OCI-M2 (cell line): ENCODE results near the gene DMD.
"Not testable (repeated sequence)": the region's sequence is repeated elsewhere in the genome, so short reads cannot be mapped to it uniquely, and the experiment has no call there.

Source experiments
- DNase-seq: peaks from one replicate; lab custom pipeline; 2025; ENCODE audit not compliant: unreplicated experiment; lab: John Stamatoyannopoulos, UW

The DMD gene

DNA sequence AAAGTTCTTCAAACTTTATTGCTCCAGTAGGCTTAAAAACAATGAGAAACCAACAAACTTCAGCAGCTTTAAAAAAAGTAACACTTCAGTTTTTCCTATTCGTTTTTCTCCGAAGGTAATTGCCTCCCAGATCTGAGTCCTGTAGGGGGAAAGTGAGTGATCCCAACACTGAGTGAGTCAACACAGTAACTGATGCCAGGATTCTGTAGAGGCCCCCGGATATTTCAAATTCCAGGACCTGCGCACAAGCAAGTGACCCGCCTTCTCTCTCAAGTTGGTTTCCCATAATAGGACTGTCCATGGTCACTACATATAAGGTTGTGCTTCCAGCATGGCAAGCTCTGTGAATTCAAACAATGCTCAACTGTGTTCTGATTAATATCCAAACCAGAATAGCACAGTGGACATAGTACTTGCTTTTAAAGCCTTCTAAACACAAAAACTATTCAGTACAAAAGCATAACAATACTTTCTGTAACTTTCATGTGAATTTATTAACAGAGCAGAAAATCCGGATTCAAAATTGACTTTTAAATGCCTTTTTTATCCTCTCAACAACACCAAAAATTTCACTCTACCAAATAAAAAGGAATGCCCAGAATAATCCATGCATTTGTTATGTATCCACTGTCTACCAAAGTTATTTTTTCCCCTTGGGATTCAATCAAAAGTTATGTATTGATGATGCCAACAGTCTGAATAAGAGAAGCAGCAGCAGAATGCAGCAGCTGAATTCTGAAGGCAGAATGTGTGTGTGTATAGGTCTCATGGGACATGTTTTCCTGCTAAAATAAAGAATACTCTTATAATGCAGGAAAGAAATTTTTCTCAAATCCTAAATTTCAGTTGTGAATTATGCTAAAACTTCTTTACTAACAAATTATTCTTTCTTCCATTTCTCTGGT is at the start of gene DMD:
TSS of gene DMD (minus strand) at position 194 of the 905 bp plus-strand sequence. CDS start 237 bp downstream, outside the sequence.
- no peak for DNase-seq

DNA sequence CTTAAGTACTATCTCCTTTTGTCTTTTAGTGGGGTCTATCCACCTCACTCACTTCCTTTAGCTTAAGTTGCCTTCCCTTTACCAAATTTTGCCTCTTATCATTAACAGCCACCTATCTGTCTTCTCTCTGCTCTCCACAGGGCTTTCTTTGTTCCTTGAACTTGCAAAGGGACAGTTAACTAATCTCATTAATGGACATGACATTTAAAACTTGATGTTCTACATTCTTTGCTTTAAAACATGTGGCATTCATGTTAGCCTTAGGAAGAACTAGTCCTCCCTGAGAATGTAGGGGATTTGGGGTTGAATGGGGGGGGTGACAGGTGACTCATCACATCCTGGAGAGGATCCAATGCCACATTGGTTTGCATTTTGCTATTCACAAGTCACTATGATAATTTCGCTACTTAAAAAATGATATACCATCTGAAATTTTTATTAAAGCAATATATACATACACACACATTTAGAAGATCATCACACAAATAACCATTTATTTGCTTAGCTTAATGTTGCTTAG is 41.0 kb upstream of the DMD start:
- DNase-seq = no peak

DNA sequence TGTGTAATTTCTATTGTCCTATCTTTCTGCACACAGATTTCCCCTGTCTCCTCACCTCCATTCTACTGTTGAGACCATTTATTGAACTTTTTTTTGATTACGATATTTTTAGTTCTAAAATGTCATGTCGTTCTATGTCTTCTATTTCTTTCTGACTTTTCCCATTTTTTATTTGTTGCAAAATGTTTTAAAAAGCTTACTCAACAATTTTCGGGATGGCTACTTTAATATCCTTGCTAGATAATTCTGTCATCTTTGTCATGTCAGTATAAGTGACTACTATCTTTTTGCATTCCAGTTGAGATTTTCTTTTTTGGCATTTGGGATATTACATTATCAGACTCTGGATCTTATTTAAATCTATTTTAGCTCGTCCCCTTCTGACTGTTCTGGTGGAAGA is 7.5 kb upstream of the DMD start:
- DNase-seq = no peak

DNA sequence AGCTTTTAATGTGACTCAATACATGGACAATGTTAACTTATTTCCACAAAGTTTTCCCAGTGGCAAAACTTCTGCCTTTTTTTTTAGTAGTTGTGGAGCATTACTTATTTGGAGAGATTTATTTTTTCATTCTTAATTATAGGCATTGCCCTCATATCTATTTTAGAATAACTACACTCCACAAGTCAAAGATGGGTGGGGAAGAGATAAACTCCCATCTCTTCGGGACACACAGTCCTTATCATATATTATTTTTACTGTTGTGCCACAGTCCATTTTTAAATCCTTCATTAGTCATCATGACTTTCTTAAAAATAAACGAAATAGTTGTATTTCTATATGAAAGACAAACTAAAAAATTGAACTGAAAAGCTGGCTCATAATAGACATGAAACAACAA is 1.2 kb downstream of the DMD start:
- no peak for DNase-seq

DNA sequence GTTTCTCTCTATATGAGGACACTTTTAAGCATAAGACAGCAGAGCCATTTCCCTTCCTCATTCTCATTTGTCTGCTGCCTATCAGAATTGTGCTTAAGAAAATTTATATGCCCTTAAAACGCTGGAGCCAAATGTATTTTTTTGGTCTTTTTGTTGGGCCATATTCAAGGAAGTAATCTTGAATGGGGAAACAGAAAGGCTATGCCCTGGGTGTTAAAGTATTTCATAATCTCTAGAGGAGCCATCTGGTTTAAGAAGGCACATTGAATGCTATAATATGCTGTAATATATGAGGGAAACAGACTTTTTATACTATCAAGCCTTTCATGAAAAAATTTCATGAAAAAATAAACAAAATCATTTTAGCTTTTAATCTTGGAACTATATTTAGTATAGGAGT is 4.3 kb downstream of the DMD start:
- no peak for DNase-seq

DNA sequence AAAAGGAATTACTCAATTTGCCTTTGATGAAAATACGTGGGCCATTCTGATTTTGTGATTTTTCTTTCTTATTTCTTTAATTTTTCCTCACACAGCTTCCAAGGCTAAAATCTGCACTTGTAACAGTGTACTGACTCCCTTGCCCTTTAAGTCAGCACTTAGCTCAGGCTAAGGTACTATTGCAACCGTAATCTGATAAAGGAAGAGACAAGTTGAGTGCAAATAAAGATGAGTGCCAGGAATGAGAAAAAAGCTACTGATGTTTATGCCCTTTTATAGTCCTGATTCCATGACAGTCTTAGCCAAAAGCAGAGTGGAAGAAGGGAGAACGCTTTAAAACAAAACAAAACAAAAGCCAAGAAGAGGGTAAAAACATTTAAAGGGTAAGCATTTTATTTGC is 6.0 kb downstream of the DMD start:
- DNase-seq = no peak

DNA sequence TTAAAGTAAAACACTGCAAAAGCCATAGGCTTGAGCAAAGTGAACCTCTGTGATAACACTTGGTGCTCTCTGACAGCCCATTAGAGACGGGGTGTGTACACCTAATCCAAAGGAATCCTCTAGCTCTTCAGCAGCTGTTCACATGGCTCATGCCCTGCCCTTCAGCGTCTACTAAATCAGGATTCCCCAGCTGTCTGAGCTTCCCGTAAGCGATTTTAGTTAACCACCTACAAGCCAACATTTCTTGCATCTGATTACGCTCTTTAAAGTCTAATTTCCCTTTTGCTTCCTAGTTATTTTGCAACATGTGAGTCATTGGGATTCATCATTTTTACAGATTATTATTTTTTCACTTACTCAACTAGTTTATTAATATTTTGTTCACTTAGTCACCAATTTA is 6.5 kb downstream of the DMD start:
- no peak for DNase-seq

DNA sequence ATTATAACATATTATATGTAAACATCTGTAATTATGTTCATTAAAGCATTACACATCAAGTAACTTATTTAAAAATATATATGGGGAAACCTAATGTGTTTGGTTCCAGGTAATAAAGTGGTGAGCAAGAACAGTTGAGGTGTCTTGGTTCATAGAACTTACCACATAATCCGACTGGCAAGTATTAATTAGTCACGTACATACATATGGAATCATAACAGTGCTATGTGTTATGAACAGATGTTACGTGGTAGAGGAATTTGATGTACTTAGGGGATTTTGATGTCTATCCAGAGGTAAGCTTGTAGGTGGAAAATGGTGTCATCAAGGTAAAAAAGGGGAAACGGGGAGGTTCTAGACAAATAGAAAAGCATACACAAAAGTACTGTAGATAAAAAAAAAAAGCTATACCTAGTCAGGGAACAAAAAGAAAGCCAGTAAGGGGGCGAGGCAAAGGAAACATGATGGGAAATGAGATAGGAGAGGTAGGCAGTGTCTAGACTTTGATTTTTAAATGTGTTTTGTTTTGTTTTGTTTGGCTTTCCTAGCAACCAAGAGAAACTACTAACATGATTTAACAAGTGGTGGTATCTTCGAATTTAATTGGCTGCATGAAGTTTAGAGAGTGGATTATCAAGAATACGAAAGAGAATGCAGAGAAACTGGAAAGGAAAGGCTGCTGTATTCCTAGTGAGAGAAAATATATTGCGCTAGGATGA is 12.6 kb downstream of the DMD start:
- DNase-seq = no peak

DNA sequence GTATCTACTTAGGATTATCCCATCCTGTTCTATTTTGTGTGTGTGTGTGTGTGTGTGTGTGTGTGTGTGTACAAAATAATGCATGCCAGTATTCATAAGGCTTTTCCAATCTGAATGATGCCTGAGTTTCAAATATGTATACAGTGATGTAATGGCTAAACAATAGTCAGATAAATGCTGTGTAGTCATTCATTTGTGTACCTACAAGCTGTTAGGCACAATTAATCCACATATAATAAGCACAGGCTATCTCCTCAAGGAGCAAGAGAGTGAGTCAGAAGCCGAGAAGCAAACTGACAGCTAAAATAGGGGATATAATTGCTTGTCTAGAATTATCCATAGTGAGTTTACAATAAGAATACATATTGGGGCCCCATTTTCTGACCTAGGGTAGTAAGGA is 15.7 kb downstream of the DMD start:
- DNase-seq = no peak

DNA sequence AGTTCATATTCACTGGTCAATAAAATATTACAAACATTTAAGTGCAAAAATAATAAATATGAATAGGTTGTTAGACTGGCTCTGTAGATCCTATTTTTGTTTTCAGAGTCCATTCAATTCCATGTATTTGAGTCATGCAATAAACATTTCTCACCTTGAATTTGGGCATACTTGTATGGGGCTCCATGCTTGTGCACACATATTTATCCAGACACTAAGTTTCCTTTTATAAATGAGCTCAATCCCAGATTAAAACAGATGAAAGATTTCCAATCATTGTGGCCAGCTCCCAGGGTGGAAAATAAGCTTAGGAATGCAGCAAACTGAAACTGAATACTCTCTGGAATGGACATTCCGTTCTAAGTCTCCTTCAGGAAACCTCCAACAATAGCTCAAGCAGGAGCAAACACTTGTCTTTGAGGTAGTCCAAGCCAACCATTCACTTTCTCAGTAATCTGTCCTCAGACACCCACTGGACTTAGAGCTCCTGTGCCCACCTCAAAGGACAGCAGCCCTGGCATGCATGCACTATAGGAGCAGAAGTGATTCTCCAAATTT is 16.4 kb downstream of the DMD start:
- no peak for DNase-seq

DNA sequence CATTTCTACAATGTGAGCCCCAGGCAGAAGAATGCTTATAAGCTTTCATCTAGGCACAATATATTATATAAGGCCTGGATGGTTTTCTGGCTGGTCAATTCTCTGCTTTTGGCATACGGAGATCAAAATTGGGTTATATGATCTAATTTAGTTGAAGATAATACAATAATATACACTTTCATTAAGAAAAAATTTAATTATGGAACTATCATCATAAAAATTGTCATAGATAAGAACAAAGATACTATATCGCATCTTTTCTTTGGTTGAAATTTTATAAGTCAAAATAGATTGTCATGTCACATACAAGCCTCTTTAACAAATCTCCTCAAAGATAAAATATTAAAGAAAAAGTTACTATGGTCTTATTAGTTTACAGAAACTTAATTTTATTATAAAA is 17.1 kb downstream of the DMD start:
- no peak for DNase-seq

DNA sequence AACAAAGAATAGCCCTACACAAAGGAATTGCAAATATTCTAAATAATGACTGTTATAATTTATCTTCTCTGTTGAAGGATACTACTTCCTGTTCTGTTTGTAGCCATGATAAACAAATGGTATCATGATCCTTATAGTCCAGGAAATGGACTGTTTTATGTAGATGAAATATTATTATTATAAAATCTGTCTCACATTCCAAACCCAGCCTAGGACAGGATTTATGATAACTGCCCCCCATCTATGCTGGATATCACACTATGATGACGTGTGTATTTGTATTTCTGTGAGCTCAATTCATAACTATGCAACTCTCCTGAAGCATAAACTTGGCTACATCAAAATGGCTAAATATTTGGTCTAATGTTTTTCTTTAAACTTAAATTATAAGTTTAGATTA is 21.3 kb downstream of the DMD start:
- no peak for DNase-seq

DNA sequence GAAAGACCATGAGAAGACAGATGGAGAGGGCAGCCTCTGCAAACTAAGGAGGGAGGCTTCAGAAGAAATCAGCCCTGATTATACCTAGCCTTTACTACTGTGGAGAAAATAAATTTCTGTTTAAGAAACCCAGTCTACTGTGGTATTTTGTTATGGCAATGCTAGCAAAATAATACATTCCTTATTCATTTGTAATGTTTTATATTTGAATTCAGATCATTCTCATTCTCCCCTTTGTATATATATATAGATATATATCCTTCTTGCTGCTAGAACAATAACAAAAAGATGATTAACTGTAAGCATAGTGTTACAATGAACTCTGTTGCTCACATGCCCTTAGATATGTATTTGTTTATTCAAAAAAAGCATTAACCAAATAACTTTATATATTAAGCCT is 22.5 kb downstream of the DMD start:
- DNase-seq = no peak

DNA sequence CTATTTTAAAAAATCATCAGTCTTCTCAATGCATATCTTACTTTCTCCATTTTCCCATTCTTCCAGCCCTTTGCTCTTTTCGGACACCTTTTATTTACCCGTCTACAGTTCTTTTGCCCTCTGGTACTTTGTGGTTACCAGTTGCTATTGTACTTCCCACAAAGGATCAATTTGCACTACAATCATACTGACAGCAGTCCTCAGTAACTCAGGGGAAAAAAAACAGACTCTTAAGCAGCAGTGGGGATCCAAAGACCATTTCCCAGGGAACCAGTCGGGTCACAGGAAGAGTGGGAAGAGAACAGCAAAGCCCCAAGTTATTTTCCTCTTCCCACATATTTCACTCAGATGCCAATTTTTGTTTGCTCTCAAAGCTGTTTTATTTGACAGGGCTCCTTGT is 23.1 kb downstream of the DMD start:
- no peak for DNase-seq

DNA sequence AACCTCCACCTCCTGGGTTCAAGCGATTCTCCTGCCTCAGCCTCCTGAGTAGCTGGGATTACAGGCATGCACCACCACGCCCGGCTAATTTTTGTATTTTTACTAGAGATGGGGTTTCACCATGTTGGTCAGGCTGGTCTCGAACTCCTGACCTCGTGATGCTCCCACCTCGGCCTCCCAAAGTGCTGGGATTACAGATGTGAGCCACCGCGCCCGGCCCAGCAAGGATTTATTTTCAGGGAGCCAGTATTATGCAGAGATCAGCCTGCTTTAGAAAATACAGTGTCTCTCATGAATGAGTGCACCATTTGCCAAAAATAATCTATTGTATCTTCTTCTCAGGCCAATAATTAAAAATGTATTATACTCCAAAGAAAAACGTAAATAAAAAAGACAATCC is 26.5 kb downstream of the DMD start:
- DNase-seq = not testable (repeated sequence)

DNA sequence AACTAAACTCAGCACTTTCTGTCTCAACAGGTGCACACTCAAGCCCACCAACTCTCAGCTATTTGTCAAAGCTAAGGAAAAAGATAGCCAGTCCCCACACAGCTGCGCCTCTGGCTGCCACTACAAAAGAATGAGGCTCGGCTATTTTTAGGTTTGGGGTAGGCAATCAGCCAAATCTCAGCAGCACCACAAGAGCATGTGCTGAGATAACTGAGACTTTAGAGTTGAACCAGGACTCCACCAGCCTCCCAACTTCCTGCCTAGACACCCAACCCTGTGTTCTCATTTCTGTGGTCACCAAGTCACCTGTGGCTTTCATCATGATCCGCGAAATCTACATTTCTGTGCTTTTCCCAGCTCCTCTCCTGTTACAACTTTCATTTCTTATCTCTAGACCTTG is 28.0 kb downstream of the DMD start:
- DNase-seq = no peak

DNA sequence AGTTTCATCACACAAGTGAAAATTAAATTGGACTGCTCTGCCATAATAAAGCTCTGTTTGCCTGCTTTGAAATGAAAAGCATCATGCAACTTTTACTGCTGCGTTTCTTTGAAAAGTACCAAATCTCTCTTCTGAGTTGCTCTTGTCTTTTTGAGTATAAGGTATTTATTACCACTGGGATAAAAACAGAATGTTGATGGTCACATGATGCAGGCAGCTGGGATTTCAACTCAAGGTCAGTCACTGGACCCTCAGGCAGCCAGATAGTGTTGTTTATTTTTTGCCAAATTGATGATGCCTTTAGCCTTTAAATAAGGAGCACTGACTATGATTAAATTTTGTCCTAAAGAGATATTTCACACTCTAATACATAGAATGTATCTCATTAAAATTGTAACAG is 32.7 kb downstream of the DMD start:
- DNase-seq = no peak

DNA sequence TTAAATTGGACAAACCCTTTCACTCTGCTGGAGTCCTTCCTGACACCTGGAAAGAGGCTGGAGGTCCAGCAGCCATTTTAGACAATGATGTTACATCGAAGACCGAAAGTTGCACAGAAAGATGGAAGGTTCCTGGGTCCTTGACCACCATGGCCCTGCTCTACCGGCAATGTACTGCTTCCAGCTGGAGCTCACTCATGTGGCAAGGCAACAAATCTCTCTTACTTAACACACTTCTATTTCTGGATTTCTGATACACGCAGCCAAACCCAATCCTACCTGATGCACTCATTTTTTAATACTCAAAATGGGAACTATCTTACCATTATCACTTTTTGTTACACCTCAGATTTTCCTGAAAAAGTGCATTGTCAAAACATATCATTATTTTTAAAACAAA is 33.1 kb downstream of the DMD start:
- DNase-seq = no peak

DNA sequence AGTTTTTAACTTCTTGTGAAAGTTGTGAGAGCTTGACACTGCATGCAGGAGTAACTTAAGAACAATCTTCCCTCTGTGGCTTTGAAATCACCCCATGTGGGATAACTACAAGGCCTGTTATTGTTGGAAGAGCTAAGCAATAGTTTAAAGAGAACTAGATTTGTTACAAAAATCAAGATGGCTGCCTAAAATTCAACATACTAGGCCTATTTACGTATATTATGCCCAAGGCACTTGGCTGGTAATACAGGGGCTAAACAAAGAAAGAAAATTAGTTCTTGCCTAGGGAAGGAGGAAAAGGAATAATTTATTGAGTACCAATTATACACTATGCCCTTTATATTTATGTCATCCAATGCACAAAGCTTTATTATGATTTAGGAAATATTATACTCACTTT is 36.1 kb downstream of the DMD start:
- no peak for DNase-seq

DNA sequence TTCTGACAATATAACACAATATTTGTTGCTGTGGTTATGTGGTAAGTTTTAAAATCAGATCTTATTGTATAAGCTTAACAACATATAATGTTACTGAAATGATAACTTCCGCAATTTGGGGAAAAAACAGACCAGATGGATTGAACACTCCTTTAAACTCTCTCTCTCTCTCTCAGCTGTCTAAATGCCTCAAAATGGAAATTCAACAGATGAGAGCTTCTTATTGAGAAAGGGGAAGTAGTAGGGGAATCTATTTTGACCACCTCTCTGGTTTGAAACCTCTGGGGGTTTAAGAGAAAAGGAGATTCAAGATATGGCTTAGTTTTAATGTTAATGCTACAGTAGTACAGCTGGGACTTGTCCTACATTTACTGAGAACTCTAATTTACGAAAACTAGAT is 40.3 kb downstream of the DMD start:
- DNase-seq = no peak

DNA sequence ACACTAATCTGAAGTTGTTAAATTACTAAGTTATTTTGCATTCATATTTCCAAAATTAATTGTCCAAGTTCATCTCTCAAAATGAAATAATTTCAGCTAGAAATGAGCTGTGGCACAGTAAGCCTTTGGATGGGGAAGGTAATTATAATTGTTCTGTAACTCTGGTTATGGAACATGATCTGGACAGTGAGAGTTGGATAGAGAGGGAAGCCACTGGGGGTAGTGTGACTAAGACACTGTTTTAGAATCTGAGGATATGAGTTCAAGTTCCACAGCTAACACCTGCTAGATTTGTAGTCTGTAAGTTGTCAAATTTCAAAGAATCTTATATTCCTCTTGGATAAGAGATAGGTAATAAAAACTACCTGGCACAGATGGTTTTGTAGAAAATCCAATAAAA is 49.5 kb downstream of the DMD start:
- no peak for DNase-seq

DNA sequence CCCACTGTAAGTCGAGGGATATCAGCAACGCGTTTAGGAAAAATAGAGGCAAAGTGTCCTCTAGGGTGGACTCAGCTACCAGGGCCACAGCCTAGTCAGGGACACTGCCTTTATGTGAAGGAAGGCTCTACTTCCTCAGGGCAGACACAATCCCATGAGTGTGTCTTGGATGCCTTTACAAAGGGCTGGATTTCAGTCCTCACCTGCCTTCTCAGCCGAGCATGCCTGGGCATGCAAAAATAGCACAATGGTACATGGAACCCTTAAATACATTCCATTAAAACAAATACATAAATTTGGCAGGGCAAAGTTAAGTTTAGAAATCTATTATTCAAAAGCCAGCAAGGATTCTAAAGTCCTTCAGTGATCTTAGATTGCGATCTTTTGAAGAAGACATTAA is 51.1 kb downstream of the DMD start:
- DNase-seq = no peak
